NCI-H2029 (cell line): ENCODE results near the gene CDH9.
"Not testable (repeated sequence)": the region's sequence is repeated elsewhere in the genome, so short reads cannot be mapped to it uniquely, and the experiment has no call there.

Source experiments
- DNase-seq: peaks from one replicate; lab custom pipeline; 2025; lab: John Stamatoyannopoulos, UW

Gene CDH9

DNA sequence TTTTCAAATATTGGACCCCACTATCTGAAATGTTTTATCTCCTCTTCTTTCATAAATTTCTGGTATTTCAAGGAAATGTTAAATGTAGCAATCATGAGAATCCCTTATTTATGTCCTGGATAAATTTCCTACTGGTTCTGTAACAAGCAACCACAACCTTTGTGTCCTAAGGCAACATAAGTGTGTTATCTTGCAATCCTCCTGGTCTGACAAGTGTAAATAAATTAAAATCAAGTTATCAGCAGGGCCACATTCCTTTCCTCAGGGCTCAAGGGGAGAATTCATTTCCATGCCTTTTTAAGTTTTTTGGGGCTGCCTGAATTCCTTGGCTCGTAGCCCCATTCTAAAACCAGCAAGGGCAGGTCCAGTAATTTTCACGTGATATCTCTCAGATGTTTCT is 83.2 kb downstream of the CDH9 start:
- no peak for DNase-seq

DNA sequence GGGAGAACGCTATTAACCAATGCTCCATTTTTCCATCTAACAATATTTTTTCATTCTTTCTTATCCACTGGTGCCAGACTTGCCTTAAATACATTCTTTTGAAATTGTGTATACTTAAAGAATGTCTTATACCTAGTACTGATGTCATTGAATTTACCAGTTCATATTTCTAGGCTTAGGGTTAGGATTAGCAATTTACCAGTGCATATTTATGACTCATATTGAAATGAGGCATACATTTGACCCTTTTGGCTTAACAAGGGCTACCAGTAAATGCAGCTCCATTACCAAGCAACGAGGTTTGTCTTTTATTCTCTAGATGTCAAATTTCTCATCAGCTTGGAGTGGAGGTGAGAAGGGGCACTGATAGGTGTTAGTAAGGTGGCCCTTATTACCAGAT is 89.5 kb downstream of the CDH9 start:
- DNase-seq = no peak

DNA sequence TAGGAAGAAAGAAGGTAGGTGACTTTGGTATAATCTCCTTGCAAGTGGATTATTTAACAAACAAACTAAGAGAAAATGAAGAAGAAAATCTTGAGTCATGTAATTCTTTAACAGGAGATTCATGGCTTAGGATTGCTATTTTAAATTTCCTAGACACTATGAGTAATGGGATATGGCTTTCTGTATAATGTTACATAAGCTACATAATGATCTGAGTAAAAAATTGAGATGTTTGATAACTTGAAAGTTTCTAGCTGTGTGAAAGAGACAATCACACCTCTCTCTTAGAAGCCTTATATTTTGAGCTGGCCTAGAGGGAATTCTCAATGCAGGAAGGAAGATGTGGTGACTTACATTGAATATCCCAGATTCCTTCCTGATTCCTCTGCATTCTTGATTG is 92.5 kb downstream of the CDH9 start:
- DNase-seq = no peak

DNA sequence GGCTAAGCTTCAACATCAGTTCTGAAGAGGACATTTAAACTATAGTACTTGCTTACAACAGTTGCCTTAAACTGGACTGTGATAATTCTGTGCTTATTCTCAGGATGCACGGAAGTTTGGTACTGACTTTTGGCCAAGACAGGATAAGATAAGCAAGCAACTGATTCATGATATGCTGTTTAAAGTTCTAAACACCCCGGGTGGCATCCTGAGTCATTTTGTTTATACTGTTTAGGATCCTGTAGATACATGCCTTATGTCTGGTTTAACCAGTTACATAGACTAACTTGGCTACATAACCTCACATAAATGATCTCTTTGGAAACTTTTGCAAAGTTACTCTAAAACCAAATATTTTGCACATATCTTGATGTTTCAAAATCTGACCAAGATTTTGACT is 95.9 kb downstream of the CDH9 start:
- DNase-seq = no peak

DNA sequence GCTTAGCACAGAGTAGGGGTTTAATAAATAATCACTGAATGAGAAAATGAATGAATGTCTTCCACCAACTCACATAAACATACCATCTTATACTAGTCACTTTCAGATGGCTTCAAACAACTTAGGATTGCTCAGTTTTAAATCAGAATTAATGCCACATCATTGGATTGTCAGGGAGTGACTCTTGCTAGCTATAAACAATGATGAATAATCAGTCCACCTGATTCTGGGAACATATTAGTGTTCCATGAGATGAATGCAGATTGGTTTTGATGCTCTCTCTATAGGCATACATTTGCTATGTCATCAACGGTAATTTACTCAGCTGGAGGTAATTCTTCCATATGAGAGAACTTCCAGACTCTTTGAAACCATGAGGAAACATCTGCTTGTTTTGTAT is 97.4 kb downstream of the CDH9 start:
- DNase-seq = no peak

DNA sequence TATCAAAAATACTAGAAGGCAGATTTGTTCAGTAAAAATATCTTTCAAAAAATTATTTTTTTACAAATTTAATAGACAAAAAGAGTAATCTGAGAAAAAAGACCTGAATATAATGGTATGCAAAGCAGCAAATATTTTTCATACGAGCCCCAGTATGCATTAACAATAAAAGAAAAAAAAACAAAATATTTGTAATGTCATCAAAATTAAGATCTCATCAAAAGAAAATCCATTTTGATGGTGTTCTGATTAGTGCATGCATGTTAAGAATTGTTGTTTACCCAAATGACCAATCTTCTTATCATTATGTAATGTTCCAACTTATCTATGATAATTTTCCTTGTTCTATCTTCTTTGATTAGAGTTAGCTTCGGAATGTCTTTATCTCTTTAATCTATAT is 106.1 kb downstream of the CDH9 start:
- DNase-seq = no peak

DNA sequence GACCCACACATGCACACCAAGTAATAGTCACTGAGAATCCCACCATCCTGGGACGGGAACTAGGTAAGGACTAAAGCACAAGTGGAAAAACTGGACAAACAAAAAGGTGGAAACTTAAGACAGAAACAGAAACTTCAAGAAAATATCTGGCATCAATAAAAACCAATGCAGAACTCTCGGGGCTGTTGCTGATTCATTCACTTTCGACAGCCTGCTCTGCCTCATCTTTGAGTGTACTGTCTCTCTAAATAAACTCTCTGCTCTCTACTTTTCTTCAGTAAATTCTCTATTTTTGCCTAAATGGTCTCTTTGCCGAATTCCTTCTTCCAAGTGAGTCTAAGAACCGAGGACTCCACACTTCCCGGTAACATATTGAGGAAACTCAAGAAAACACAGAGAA is 116.9 kb downstream of the CDH9 start:
- DNase-seq = no peak

DNA sequence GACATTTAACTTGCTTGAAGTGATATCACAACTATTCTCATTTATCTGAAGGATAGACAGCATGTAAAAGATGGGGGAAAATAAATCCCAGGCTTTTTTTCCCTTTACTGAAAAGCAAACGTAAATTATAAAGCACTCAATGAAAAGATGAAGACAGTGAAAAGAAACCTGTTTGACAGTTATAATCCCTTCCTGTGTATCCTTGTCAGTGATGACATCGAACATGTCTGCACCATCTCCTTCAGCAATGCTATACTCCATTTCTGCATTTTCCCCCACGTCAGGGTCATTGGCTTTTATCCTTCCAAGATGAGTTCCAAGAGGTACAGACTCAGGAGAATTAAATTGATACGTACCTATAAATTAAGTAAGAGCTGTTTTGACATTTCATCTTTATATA is 134.9 kb downstream of the CDH9 start:
- DNase-seq = no peak

DNA sequence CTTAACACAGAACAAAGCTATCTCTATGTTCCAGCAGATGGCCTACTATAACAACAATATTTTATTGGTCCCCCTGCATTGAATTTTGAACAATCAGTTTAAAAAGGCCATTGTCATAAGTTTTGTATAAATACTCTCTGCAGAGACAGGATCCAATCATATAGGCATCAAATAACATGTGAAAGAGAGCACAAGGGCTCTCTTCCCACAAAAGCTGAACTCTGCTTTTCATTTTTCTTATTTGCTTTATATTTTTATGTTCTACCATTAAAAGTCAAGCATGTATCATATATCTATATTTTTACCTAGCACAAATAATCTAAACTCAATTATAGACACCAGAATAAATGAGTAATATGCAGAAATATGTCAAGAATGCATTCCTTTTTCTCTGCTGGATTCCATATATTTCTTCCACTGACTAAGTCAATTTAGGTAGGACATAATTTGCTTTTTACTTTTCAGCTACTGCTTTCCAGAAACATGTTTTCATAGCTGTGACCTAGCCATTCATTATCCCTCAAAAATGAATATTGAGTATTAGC is 143.6 kb downstream of the CDH9 start:
- peak; percentile 14 for DNase-seq

DNA sequence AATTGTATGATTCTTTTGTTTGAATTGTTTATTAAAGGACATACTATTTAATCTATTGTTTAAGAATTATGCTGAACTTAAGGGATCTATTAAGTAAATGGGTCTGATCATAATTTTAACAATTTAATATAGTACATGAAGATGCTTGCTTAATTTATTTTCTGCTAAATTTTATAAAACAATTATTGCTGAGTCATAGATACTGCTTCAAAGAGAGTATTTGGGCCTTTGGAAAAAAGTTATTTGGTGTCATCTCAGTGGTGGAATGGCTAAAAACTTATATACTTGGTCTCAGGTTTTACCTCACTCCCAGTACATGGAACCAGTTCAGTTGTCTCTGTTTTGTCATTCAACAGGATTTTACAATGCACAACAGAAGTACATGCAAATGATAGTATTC is 145.3 kb downstream of the CDH9 start:
- DNase-seq = no peak

DNA sequence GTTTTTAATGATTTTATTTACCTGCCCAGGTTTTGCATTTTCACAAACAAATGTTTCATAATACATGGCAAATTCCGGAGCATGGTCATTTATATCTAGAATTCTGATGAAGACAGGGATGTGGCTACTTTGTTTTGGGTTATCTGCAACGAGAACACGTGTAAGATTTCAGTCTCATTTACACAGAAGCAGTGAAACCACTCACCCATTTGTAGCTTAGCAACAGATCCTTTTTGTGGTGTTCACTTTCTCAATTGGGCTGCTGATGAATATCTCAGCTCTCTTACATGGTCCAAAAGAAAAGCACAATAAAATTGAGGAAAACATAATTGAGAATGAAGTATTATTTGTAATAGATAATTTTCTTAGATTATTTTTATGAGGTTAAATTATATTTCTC is 148.6 kb downstream of the CDH9 start:
- DNase-seq = peak; percentile 23

DNA sequence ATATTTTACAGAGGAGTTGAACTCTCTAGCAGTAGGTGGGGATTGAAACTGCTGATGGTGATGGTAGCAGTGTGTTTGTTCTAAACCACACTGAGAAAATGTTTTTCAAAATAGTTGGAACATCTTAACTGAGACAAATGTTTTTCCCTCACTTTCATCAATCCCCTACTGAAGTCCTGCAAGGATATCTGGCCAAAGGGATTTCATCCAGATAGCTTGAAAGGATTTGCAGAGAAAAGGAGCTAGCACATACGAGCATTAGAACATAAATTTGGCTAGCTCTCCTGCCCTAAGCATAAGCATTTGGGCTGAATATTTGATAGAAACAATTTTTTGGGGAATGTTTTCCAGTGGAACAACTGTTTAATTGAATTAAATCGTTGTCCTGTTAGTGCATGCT is 153.9 kb downstream of the CDH9 start:
- no peak for DNase-seq

DNA sequence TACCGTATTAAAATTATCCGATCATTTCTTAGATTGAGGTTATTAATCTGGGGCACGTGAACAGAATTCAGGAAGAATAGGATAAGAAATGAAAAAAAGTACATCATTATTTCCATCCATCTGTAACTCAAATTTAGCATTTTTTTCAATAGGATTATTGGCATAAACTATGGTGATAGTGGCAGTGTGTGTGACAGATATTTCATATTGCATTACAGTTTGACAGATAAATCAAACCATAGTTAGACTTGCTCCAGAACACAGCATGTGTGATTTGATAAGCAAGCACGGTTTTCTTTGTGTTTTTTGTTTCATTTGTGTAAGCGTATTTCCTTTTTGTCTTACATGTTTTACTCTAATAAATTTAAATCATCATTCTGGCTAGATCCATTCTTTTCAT is 155.0 kb downstream of the CDH9 start:
- DNase-seq = no peak

DNA sequence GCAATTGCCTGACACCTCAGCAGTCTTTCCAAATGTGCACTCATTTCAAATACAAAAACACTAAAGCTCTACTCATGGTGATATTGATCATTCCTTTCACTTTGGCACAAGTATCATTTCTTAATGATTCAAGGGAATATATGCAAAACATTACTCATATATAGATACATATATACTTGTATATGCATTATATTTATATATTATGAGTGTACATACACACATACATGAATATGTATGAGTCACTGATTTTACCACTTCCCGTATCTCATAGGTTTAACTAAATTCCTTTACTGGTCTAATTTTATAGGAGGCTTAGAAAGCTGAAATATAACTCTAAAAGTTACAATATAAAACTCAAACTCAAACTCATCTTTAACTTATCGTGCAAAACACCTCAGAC is 156.5 kb downstream of the CDH9 start:
- no peak for DNase-seq

DNA sequence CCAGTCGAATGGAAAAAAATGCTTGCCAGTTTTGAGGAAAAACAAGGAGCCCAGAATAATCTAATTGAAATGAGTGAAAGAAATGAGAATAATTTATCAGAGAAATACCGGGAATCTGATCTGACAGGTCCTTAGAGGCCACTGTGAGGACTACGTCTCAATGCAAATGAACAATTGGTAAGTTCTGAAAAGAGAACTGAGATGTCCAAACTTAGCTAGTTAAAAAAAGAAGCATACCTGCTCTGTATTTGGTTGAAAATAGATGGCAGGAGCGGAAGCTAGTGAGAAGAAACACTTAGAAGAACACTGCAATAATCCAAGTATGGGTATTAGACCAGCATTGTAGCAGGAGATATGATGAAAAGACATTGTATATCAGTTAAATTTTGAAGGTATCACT is 161.2 kb downstream of the CDH9 start:
- DNase-seq = no peak

DNA sequence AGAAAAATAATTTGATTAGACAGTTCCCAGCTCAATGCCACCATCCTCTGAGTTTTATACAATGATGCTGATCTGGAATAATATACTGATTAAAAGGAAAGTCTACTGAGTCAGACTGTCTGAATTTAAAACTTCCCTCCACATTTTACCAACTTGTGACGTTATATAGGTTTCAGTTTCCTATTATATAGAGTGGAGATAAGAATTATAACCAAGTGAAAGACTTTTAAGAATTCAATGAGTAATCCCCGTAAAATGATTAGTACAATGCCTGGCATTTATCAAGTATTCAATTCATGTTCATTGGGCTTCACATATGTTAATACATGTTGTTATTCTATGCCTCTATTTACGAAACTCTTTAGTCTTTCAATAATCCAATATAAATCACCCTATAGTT is 166.0 kb downstream of the CDH9 start:
- no peak for DNase-seq

DNA sequence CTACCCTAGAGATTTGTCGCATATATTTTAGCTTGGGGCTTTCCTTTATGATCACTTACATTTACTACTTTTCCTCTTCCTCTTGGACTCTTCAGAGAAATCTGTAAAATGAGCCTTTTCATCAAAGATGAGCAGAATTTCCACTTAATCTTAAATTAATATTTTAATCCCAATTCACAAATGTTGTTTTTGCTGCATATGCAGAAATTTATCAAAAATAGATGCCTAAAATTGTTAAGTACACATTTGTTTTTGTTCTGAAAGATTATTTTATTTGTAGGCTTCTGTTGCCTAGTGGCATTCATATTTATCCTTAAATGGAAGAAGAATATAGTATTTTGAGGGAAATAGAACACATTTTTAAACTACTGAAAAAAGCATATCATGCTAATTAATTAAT is 168.6 kb downstream of the CDH9 start:
- no peak for DNase-seq

DNA sequence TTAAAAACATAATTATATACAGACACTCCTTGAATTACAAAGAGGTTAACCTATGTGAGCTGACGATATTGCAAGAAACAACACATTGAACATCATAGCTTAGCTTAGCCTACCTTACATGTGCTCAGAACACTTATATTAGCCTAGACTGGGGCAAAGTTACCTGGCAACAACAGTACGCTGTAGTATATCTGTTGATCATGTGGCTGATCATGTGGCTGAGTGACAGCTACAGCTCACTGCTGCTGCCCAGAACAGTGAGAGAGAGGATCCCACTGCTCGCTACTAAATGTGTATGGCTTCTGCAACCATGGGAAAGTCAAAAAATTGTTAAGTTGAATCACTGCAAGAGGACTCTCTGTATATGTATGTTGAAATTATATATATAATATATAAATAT is 169.9 kb downstream of the CDH9 start:
- DNase-seq = no peak

DNA sequence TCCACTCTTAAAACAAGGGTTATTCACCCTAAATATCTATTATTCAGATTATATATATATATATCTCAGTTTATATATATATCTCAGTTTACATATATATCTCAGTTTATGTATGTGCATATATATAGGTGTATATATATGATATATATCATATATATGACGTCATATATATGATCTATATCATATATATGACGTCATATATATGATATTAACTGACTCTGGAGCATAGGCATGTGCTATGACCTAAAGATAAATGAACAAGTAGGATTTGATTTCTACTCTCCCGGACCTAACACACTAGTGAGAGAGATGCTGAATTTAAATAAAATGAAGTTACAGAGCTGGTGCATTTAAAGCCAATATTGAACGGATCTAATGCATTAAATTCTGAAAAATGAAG is 174.3 kb downstream of the CDH9 start:
- DNase-seq = no peak

DNA sequence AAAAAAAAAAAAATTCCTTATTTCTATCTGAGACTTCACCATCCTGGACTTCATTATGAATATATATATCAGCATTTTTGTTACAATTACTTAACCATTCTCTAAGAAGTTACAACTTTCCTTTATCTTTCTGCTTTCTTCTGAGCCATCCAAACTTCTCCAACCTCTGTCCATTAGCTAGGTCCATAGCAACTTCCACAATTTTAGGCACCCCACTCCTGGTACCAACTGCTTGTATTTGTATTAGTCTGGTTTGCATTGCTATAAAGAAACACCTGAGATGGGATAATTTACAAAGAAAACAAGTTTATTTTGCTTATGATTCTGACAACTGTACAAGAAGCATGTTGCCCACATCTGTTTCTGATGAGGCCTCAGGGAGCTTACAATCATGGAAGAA is 182.1 kb downstream of the CDH9 start:
- DNase-seq = no peak

DNA sequence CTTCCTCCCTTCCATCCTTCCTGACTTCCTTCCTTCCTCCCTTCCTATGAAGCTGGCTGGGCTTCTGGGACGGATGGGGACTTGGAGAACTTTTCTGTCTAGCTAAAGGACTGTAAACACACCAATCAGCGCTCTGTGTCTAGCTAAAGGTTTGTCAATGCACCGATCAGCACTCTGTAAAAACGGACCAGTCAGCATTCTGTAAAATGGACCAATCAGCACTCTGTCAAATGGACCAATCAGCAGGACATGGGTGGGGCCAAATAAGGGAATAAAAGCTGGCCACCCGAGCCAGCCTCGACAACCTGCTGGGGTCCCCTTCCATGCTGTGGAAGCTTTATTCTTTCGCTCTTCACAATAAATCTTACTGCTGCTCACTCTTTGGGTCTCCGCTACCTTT is 185.9 kb downstream of the CDH9 start:
- not testable (repeated sequence) for DNase-seq

DNA sequence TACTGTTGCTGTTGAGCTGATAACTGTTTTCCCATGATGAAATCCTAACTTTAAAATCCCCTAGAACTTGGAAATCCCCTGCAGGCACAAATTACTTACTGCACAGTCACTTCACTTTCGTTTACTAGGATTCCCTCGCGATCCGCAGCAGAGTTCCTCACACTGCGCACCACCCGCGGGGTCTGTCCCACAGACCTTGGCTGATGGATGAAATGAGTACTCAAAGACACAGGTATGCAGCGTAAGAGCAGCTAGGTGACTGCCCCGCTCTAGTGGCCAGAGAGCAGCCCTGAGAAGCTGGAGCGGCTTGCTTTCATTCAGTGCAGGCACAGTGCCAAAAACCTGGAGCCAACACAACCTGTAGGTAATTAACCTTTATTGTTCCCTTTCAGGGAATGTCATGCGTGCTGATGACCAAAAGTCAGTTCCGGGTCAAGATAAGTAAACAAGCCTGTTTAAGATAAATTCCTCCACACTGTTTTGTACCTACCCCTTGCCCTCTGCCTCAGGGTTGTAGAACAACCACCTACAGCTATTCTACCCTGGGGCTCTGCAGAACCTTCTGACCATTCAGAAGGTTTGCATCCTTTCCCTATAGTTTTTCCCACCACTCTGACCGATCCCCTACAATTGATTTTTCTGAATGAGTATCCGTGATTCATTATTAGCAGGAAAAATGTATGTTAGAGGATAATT is 191.2 kb downstream of the CDH9 start:
- peak; percentile 11 for DNase-seq

DNA sequence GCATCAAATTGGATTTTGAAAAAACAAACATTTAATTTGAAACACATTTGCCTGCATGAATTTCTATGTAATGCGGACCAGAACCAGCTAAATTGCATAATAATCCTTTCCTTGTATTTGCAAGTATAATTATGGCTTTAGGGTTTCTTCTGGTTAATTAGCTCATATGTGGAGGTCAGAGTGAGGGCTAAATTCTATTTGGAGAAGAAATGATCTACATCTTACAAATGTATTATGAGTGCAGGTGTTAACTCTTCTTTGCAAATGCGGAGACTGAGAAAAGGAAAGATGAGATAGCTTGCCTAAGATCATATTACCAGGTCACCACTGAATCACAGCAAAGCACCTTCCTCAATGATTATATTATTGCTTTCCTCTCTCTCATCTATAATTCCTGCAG is 194.7 kb downstream of the CDH9 start:
- DNase-seq = no peak

DNA sequence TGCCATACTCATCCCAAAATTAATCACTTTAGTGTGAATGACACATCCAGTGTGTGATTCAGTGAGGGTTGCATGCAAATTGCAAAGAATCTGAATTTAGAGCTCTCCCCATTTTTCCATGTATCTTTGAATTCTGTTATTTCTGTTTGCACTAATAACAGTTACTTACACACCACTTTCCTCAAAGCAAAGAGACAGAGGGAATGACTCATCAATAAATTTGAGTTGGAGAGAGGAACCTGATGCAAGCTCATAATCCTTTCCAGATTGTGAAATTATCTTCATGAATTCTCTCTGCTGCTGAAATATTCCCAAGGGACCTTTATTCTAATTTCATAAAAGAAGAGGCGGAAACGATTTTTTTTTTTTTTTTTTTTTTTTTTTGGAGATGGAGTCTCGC is 204.8 kb downstream of the CDH9 start:
- DNase-seq = no peak
